HG02852 (cell line): ENCODE data around the gene MEMO1.
A peak's percentile ranks its signal among the peaks of the same experiment; 100 is the strongest.
"Not testable (repeated sequence)": the region's sequence is repeated elsewhere in the genome, so short reads cannot be mapped to it uniquely, and the experiment has no call there.

Experiments
- ATAC-seq: cut with Tn5 transposase; IDR thresholded peaks from one replicate; pipeline ENCODE4 v1.9.1; 2021; ENCODE audit warnings: mild to moderate bottlenecking, moderate library complexity; ENCODE audit not compliant: unreplicated experiment

Gene MEMO1

GRCh38 chr2:32010670-32011484 is at the start of gene MEMO1:
TSS of gene MEMO1 (minus strand) at chr2:32011008. CDS start at chr2:32010247, 761 bp downstream.
- peak; percentile 62 for ATAC-seq

- no peak for ATAC-seq
These were observed 49.5 kb upstream of the MEMO1 start for GRCh38 chr2:32060266-32060665.

- no peak for ATAC-seq
These were observed 47.3 kb upstream of the MEMO1 start for GRCh38 chr2:32058130-32058529.

GRCh38 chr2:32054583-32054982 is 43.8 kb upstream of the MEMO1 start:
- ATAC-seq = not testable (repeated sequence)

GRCh38 chr2:32051836-32052439 is 41.1 kb upstream of the MEMO1 start:
- no peak for ATAC-seq

- no peak for ATAC-seq
These were observed 32.8 kb upstream of the MEMO1 start for GRCh38 chr2:32043561-32043960.

- peak; percentile 81 for ATAC-seq
These were observed 28.8 kb upstream of the MEMO1 start, which contains the start of gene DPY30 for GRCh38 chr2:32039447-32040219. TSS of gene DPY30 (minus strand) at chr2:32039805. CDS start at chr2:32039456, 349 bp downstream.

- not testable (repeated sequence) for ATAC-seq
These were observed 23.5 kb upstream of the MEMO1 start for GRCh38 chr2:32034198-32034887.

GRCh38 chr2:32018789-32019482 is 8.1 kb upstream of the MEMO1 start:
- not testable (repeated sequence) for ATAC-seq

GRCh38 chr2:32012872-32013271 is 2.1 kb upstream of the MEMO1 start:
- no peak for ATAC-seq

GRCh38 chr2:32011485-32011960 is 715 bp upstream of the MEMO1 start:
- no peak for ATAC-seq

GRCh38 chr2:32010280-32010669 is 533 bp downstream of the MEMO1 start:
- peak; percentile 64 for ATAC-seq

GRCh38 chr2:32009516-32010256 is 1.1 kb downstream of the MEMO1 start:
- ATAC-seq = peak; percentile 25

GRCh38 chr2:32008805-32009515 is 1.8 kb downstream of the MEMO1 start:
- no peak for ATAC-seq

- no peak for ATAC-seq
These were observed 3.8 kb downstream of the MEMO1 start for GRCh38 chr2:32007121-32007391.

- no peak for ATAC-seq
These were observed 5.3 kb downstream of the MEMO1 start for GRCh38 chr2:32005371-32005976.

GRCh38 chr2:32003791-32004190 is 7.0 kb downstream of the MEMO1 start:
- no peak for ATAC-seq

- ATAC-seq = no peak
These were observed 8.4 kb downstream of the MEMO1 start for GRCh38 chr2:32002406-32002805.

- ATAC-seq = no peak
These were observed 11.4 kb downstream of the MEMO1 start for GRCh38 chr2:31999438-31999837.
